Activated CD8-positive, alpha-beta memory T cell treated with anti-CD3 and anti-CD28 coated beads, Interleukin-2, amount 50 U/mL, for 1 hour (primary cell): ENCODE measurements around the gene EFCAB14.
"Not testable (repeated sequence)": the region's sequence is repeated elsewhere in the genome, so short reads cannot be mapped to it uniquely, and the experiment has no call there.

ENCODE experiments used
- DNase-seq: peaks from one replicate; pipeline ENCODE4 v3.0.0-alpha.2; 2020; ENCODE audit errors: extremely low read depth

Gene EFCAB14, protein sequence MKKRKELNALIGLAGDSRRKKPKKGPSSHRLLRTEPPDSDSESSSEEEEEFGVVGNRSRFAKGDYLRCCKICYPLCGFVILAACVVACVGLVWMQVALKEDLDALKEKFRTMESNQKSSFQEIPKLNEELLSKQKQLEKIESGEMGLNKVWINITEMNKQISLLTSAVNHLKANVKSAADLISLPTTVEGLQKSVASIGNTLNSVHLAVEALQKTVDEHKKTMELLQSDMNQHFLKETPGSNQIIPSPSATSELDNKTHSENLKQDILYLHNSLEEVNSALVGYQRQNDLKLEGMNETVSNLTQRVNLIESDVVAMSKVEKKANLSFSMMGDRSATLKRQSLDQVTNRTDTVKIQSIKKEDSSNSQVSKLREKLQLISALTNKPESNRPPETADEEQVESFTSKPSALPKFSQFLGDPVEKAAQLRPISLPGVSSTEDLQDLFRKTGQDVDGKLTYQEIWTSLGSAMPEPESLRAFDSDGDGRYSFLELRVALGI

GRCh38 chr1:46718727-46719622, at the start of gene EFCAB14:
Gene EFCAB14 (minus strand): TSS chr1:46719114. CDS start chr1:46718087, 1,027 bp downstream.
- DNase-seq = peak; percentile 90

DNA sequence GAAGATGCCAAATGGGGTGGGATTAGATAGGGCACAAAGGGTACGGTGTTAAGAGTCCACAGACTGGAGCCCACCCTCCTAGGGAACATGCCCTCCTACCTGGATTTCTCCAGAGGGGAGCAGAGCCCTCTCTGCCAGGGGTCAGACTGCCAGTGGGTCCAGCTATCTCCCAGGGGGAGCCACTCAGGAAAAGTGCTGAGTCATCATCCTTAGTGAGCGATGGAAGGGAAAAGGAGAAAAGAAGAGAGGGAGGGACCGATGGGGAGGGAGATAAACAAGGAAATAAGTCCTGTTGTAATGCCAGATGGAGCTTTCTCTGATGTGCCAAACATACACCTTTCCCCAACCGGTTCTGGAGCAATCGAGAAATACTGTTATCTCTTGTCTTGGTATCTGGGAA, 49.5 kb upstream of the EFCAB14 start:
- no peak for DNase-seq

DNA sequence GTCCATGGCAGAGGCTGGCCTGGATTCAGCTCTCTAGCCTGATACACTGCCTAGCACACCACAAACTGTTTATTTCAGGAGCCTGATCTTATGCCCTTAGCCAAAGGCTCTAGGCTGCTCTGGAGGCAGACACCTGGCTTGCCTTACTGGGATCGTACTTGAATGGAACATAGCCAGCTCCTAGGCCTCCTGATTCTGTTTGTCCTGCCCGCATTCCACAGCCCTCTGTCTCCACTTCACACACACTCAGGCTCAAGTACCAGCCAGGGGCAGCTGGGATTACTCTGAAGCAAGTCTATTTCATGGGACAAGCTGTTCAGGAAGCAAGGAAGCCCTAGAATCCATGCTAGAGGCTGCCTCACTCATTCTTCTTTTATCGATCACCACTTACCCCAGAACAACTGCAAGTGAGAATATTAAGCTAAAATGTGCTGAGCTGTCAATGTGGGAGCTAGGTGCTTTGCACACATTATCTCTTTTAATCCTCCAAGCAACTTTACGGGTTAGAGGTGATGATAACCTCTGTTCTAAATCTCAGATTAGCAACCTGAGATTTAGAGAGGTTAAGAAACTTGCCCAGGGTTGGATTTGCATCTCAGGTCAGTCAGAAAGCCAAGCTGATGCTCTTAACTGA, 48.9 kb upstream of the EFCAB14 start:
- DNase-seq = no peak

DNA sequence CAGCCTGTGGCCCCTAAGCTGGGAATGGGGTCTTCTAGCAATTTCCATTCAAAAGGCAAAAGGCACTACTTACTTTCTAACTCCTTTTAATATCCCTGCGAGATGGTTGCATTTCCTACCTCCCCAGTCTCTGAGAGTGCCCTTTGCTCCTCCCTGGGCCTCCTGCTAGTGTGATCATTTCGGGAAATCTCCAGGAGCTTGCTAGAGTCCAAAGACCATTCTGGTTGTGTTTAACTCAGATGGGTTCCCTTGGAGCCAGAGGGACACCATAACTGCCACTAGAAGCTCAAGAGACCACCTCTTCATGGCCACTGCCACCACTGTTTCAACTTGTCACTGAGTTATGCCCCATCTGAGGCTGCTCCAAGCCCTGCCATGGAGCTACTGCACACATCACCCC, 45.5 kb upstream of the EFCAB14 start:
- DNase-seq = no peak

GRCh38 chr1:46761740-46762139, 42.8 kb upstream of the EFCAB14 start:
- no peak for DNase-seq

- DNase-seq = no peak
These were observed 41.7 kb upstream of the EFCAB14 start for GRCh38 chr1:46760558-46761166.

GRCh38 chr1:46757956-46758528, 39.1 kb upstream of the EFCAB14 start:
- no peak for DNase-seq

DNA sequence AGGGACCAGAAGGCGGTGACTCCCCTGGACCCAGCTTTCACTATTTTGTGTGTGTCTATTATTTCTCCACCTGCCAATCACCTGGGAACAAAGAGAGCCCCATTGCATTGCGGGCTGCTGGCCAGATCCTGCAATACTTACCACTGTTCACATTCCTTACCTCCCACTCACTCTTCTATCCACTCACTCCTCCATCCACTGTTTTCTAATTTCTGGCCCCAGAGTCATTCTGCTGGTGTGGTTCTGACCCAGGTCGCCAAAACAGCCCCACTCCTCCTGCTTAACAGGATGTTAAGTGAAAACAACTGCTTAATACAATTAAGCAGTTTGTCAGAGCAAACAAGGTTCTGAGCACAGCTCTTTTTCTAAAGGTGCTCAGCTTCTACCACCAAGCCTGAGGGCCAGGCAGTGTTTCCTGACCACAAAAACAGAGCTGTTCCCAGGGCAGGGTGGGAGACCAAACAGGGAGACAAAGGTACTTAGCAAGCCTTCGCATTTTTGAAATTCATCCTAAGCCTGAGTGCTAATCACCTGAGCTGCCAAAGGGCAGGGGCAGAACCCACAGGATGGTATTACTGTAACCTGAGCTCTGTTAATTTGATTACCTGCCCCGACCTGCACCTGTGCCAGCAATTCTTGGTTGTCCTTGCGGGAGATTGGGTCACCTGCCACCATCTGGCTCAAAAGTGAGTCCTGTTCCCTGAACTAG, 38.5 kb upstream of the EFCAB14 start:
- DNase-seq = no peak

GRCh38 chr1:46755121-46755520, 36.2 kb upstream of the EFCAB14 start:
- no peak for DNase-seq

- not testable (repeated sequence) for DNase-seq
These were observed 35.8 kb upstream of the EFCAB14 start for GRCh38 chr1:46754707-46755106.

GRCh38 chr1:46753985-46754384, 35.1 kb upstream of the EFCAB14 start:
- DNase-seq = no peak

DNA sequence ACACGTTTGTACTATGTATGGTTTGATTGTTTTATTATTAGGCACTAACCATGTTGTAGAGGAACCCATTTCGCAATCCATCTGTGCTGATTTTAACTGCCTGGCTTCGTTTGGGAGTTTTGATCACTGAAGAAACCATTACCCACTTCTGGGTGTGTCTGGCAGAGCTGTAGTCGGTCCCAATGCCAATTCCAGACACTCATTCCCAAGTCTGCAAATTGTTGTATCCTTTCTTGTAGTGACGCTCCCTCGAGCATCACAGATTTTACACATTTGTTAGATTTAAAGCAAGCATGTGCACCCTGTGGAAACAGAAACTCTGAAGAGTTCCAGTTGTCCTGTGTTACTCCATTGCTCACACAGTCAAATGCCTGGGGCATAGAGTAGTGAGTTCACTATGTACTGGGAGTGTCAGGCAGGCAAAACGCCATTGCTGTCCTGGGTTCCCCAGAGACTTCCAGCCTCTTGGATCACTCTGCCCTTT, 31.0 kb upstream of the EFCAB14 start:
- no peak for DNase-seq

DNA sequence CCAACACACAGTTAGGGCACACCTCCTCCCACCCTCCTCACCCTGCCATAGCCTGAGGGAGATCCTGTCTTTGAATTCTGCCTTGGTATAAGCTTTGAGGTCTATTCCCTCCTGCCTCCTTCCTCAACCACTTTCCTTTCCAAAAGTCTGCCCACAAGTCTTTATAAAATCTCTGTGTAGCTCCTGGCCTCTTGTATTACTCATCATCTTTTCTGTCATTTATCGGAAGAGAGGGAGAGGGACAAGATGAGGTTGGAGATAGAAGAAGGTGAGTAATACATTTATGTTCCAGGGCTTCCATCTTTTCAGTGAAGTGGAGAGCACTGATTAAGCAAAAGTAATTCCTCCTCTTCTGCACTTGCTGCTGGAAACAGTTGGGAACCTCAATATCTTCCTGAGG, 30.5 kb upstream of the EFCAB14 start:
- DNase-seq = no peak

GRCh38 chr1:46747683-46748288, 28.9 kb upstream of the EFCAB14 start:
- DNase-seq = no peak

DNA sequence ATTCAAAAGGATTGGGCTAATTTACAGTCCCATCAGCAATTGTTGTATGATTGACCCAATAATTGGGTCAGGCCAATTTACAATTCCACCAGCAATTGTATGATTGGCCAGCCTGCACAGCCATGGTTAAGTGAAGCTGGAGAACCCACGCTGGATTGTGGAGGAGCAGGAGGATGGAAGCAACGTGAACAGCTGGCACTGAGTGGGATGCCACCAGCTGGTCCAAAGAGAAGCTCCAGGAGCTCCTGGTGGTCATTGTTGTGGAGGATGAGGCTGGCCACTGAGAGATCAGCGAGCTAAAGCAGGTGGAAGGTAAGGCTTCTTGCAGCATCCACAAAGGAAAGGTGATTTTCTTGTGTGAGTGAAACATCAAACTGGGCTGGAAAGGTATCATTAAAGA, 23.2 kb upstream of the EFCAB14 start:
- DNase-seq = no peak

- no peak for DNase-seq
These were observed 16.9 kb upstream of the EFCAB14 start for GRCh38 chr1:46735708-46736324.

GRCh38 chr1:46728327-46728873, 9.5 kb upstream of the EFCAB14 start:
- DNase-seq = not testable (repeated sequence)

DNA sequence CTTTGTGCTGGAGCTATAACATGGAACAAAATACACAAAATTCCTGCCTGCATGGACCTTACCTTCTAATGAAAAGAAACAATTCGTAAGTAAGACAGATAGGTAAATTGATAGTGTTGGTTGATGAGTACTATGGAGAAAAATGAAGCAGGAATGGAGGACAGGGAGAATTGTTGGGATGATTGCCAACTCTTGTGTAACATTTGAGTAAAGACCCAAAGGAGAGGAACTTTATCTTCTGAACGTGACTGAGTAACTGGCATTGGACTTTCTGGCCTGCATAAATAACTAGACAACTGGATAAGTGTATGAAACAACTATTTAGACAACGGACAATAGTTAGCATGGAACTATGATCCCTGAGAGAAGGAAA, 6.8 kb upstream of the EFCAB14 start:
- DNase-seq = no peak

GRCh38 chr1:46724991-46725735, 6.2 kb upstream of the EFCAB14 start:
- DNase-seq = peak; percentile 37
